Neural progenitor cell (in vitro differentiated cells): ENCODE results near the gene TNIP2. TPM values are rescaled to one million over a fixed set of nuclear protein-coding genes. Genes with fewer than 3 reads are reported as not detected.

Source experiments
- DNase-seq: peaks from one replicate; pipeline ENCODE4 v3.0.0-alpha.2; 2016; ENCODE audit warnings: low spot score
- H2AFZ ChIP-seq: fragments of 200-600 bp; sonication (generic); replicated peaks from 2 replicates; pipeline ENCODE4 v1.6.1; 2016; ENCODE audit warnings: antibody characterized with exemption
- H3F3A ChIP-seq: fragments of 200-600 bp; sonication (generic); 2 replicates; pipeline ENCODE4 v1.6.1; 2016; ENCODE audit warnings: antibody characterized with exemption, low read depth
- H3K27ac ChIP-seq: fragments of 200-600 bp; sonication (generic); 2 replicates; pipeline ENCODE4 v1.5.1; 2016; ENCODE audit warnings: mild to moderate bottlenecking
- H3K27me3 ChIP-seq: fragments of 200-600 bp; sonication (generic); 2 replicates; pipeline ENCODE4 v1.6.1; 2016; ENCODE audit warnings: mild to moderate bottlenecking, moderate library complexity
- H3K36me3 ChIP-seq: fragments of 200-600 bp; sonication (generic); 2 replicates; pipeline ENCODE4 v1.5.1; 2016
- H3K4me1 ChIP-seq: fragments of 200-600 bp; sonication (generic); 2 replicates; pipeline ENCODE4 v1.6.1; 2016; ENCODE audit warnings: mixed run types
- H3K4me2 ChIP-seq: fragments of 200-600 bp; sonication (generic); 2 replicates; pipeline ENCODE4 v1.6.1; 2016
- H3K4me3 ChIP-seq: fragments of 200-600 bp; sonication (generic); 2 replicates; pipeline ENCODE4 v1.5.1; 2016
- H3K79me2 ChIP-seq: fragments of 200-600 bp; sonication (generic); 2 replicates; pipeline ENCODE4 v1.6.1; 2016; ENCODE audit warnings: low read depth
- H3K9ac ChIP-seq: fragments of 200-600 bp; sonication (generic); 2 replicates; pipeline ENCODE4 v1.6.1; 2016
- H3K9me3 ChIP-seq: fragments of 200-600 bp; sonication (generic); 2 replicates; pipeline ENCODE4 v1.5.1; 2016; ENCODE audit warnings: low read depth
- H4K20me1 ChIP-seq: fragments of 200-600 bp; sonication (generic); 2 replicates; pipeline ENCODE4 v1.6.1; 2016; ENCODE audit warnings: low read depth
- H3K27ac Mint-ChIP-seq: 3 replicates; pipeline ENCODE4 v1.8.0; 2021; ENCODE audit warnings: mixed read lengths
- H3K27me3 Mint-ChIP-seq: 2 replicates; pipeline ENCODE4 v1.8.0; 2022; ENCODE audit warnings: low read depth, mild to moderate bottlenecking, inconsistent platforms, moderate library complexity, mixed read lengths; ENCODE audit not compliant: insufficient read depth
- H3K36me3 Mint-ChIP-seq: 3 replicates; pipeline ENCODE4 v1.8.0; 2021; ENCODE audit warnings: mixed read lengths
- H3K4me1 Mint-ChIP-seq: 3 replicates; pipeline ENCODE4 v1.8.0; 2021; ENCODE audit warnings: mixed read lengths
- H3K4me3 Mint-ChIP-seq: 3 replicates; pipeline ENCODE4 v1.8.0; 2021; ENCODE audit warnings: mild to moderate bottlenecking, moderate library complexity, mixed read lengths
- H3K9me3 Mint-ChIP-seq: 3 replicates; pipeline ENCODE4 v1.8.0; 2020; ENCODE audit warnings: mixed read lengths
- EZH2 ChIP-seq: fragments of 200-600 bp; sonication (generic); IDR thresholded peaks from 2 replicates; pipeline ENCODE4 v1.6.1; 2017; ENCODE audit warnings: antibody characterized with exemption, mild to moderate bottlenecking, moderate library complexity
- EZH2phosphoT487 ChIP-seq: fragments of 200-600 bp; sonication (generic); IDR thresholded peaks from 2 replicates; pipeline ENCODE4 v1.6.1; 2017; ENCODE audit warnings: antibody characterized with exemption
- total RNA-seq: library from RNA; depleted of rRNA; stranded (reverse); fragments of >200 nt; gene quantifications from 2 replicates; pipeline ENCODE4 v1.2.3, GENCODE V29; 2015; ENCODE audit warnings: low replicate concordance
- TF ChIP-seq, protein P1 (sequence below): fragments of 200-600 bp; sonication (generic); IDR thresholded peaks from 2 replicates; pipeline ENCODE4 v1.5.1; 2017; ENCODE audit warnings: antibody characterized with exemption, mild to moderate bottlenecking

Gene TNIP2
- total RNA-seq, 1 donor from 2014 or later = 24.5 TPM

- Mint-ChIP-seq H3K4me3 (no peak overlapping the region), H3K27me3 (peaks cover 5% of the 10 kb centered on the region), H3K27ac (no peak overlapping the region), H3K9me3 (no peaks in the 10 kb centered on the region), H3K4me1 (no peaks in the 10 kb centered on the region), H3K36me3 (peaks cover 18% of the 10 kb centered on the region)
- H2AFZ ChIP-seq = no peak overlapping the region
- H3K36me3 ChIP-seq = no peaks in the 10 kb centered on the region
- no peak for DNase-seq
- TF ChIP-seq EZH2phosphoT487 (no peak), EZH2 (no peak)
- no peaks in the 10 kb centered on the region for H3K4me1 ChIP-seq
- no peak overlapping the region for H3K4me2 ChIP-seq
- no peak overlapping the region for H3K4me3 ChIP-seq
- no peaks in the 10 kb centered on the region for H3F3A ChIP-seq
- peaks cover 4% of the 10 kb centered on the region for H3K79me2 ChIP-seq
- no peak overlapping the region for H3K27ac ChIP-seq
- no peaks in the 10 kb centered on the region for H3K9me3 ChIP-seq
- H4K20me1 ChIP-seq = no peaks in the 10 kb centered on the region
- H3K27me3 ChIP-seq = no peaks in the 10 kb centered on the region
- H3K9ac ChIP-seq = no peak overlapping the region
These were observed 10.6 kb downstream of the TNIP2 start for GRCh38 chr4:2745516-2745915.

DNA sequence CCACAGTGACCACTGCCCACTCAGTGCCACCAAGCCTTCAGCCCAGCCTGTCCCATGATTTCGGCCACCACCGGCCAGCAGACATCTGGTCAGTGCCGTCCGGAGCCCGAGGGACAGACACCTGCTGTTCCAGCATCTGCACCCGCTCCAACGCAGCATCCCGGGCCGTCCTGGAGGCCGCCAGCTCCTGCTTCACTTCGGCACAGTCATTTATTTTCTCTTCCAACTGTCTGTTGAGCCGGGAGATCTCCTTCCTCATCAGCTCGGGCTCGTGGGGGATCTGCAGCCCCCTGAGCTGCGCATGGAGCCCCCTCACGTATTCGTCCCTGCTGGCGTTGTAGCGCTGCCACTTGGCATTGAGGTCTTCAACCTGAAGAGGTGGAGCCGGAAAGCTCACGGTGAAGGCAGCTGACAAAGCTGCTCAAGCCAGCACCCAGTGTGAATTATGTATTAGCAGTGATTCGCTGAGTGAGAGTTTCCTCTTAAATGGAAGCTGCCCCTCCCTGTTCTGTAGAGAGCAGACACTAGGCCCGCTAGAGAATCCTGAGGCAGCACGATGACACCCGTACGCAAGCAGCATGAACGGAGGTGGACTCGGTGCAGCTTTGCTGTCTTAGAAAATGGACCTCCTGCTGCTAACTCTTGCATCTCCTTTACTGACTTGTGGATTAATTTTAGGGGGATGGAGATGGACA, 11.4 kb downstream of the TNIP2 start:
- no peaks in the 10 kb centered on the region for H3F3A ChIP-seq
- no peaks in the 10 kb centered on the region for H3K9me3 ChIP-seq
- H2AFZ ChIP-seq = no peak overlapping the region
- DNase-seq = no peak
- H3K9ac ChIP-seq = no peak overlapping the region
- no peaks in the 10 kb centered on the region for H3K36me3 ChIP-seq
- Mint-ChIP-seq H3K9me3 (no peaks in the 10 kb centered on the region), H3K4me1 (no peaks in the 10 kb centered on the region), H3K27ac (no peak overlapping the region), H3K27me3 (peaks cover 5% of the 10 kb centered on the region), H3K4me3 (no peak overlapping the region), H3K36me3 (peaks cover 22% of the 10 kb centered on the region)
- no peak overlapping the region for H3K4me3 ChIP-seq
- H3K27ac ChIP-seq = no peak overlapping the region
- TF ChIP-seq, protein P1, sequence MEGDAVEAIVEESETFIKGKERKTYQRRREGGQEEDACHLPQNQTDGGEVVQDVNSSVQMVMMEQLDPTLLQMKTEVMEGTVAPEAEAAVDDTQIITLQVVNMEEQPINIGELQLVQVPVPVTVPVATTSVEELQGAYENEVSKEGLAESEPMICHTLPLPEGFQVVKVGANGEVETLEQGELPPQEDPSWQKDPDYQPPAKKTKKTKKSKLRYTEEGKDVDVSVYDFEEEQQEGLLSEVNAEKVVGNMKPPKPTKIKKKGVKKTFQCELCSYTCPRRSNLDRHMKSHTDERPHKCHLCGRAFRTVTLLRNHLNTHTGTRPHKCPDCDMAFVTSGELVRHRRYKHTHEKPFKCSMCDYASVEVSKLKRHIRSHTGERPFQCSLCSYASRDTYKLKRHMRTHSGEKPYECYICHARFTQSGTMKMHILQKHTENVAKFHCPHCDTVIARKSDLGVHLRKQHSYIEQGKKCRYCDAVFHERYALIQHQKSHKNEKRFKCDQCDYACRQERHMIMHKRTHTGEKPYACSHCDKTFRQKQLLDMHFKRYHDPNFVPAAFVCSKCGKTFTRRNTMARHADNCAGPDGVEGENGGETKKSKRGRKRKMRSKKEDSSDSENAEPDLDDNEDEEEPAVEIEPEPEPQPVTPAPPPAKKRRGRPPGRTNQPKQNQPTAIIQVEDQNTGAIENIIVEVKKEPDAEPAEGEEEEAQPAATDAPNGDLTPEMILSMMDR = no peak
- TF ChIP-seq EZH2phosphoT487 (no peak), EZH2 (no peak)
- H3K4me2 ChIP-seq = no peak overlapping the region
- H3K4me1 ChIP-seq = no peaks in the 10 kb centered on the region
- H4K20me1 ChIP-seq = no peaks in the 10 kb centered on the region
- H3K79me2 ChIP-seq = peaks cover under 1% of the 10 kb centered on the region
- H3K27me3 ChIP-seq = no peaks in the 10 kb centered on the region

DNA sequence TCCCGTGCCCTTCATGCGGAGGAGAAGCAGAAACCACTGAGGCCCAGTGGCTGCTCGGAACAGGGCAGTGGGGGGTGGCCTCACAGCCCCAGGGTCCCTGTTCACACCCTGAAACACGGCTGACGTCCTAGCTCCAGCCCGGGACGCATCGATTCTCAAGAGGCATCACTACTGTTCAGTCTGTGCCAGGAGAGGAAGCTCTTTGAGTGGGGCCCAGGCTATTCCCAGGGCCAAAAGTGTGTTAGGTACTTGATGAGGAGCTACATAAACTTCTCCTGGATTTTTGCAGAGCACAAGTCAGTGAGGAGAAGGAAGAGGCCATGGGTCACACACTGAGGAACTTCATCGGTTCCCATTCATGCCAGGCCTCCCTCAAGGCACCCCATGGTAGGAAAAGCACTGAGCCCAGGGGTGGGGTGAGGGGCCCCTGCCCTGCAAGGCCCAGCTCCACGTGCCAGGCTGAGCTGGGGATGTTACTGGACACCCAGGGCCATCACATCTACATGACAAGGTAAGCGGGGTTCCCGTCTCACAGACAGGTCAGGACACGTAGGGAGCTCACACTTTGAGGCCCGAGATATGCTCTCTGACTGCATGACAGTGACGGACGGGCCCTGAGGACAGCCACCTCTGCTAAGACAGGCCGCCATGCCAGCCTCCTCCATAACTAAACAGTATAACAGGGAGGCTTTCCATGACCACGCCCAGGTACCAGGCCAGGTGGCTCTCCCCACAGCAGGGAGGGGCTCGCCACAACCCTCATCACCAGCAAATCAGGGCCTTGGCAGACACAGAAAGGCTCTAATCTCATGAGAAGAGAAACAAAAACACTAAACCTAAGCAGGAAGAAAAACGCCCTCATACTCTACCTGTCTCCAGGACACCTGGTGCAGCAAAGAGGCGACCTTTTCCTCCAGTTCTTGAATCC, 12.4 kb downstream of the TNIP2 start:
- Histone ChIP-seq H4K20me1 (no peaks in the 10 kb centered on the region), H3K9me3 (no peaks in the 10 kb centered on the region), H3K4me1 (no peaks in the 10 kb centered on the region), H3K4me3 (no peak overlapping the region), H3K9ac (no peak overlapping the region), H3F3A (no peaks in the 10 kb centered on the region), H2AFZ (no peak overlapping the region), H3K27ac (no peak overlapping the region), H3K36me3 (no peaks in the 10 kb centered on the region), H3K79me2 (no peaks in the 10 kb centered on the region), H3K27me3 (no peaks in the 10 kb centered on the region), H3K4me2 (no peak overlapping the region)
- peaks cover 22% of the 10 kb centered on the region for H3K36me3 Mint-ChIP-seq
- no peaks in the 10 kb centered on the region for H3K9me3 Mint-ChIP-seq
- no peak overlapping the region for H3K4me3 Mint-ChIP-seq
- DNase-seq = no peak
- peaks cover 5% of the 10 kb centered on the region for H3K27me3 Mint-ChIP-seq
- TF ChIP-seq, protein P1 = no peak
- TF ChIP-seq EZH2phosphoT487 (no peak), EZH2 (no peak)
- no peak overlapping the region for H3K27ac Mint-ChIP-seq
- no peaks in the 10 kb centered on the region for H3K4me1 Mint-ChIP-seq
